Transverse colon (tissue), 4 donors: ENCODE data around the gene NBAS.

Source experiments
- CTCF ChIP-seq, 5 experiments: fragments of 200-600 bp in 3 of 5; fragments of 450-650 bp in 2 of 5; sonication (generic) in 3 of 5; IDR thresholded peaks; 1 replicate in 2 of 5; 2 replicates in 3 of 5; pipeline ENCODE4 v1.5.1; 2016 to 2017; ENCODE audit warnings: antibody characterized with exemption in 5 of 5, inconsistent platforms in 3 of 5, mild to moderate bottlenecking in 2 of 5, moderate library complexity in 1 of 5
- EP300 ChIP-seq: sonication (generic); formaldehyde crosslinking; IDR thresholded peaks from one replicate; pipeline ENCODE4 v1.6.1; 2017; ENCODE audit warnings: antibody characterized with exemption, low read depth
- POLR2A ChIP-seq: fragments of 450-650 bp; IDR thresholded peaks from one replicate; pipeline ENCODE4 v1.6.1; 2016; ENCODE audit warnings: antibody characterized with exemption, mild to moderate bottlenecking, moderate library complexity
- POLR2AphosphoS5 ChIP-seq, 3 donors: sonication (generic); formaldehyde crosslinking; IDR thresholded peaks; one replicate each; pipeline ENCODE4 v1.6.1; 2016; ENCODE audit warnings: antibody characterized with exemption in 3 of 3

GRCh38 chr2:15303874-15304273, 257.3 kb downstream of the NBAS start:
- TF ChIP-seq CTCF (IDR thresholded peaks at IDR 0.05) (no peak), POLR2A (no peak), EP300 (no peak), POLR2AphosphoS5 (IDR thresholded peaks at IDR 0.05) (no peak)
